ENCODE results near the gene PTPN11. TPM values are rescaled to one million over a fixed set of nuclear protein-coding genes. Genes with fewer than 3 reads are reported as not detected.
"Not testable (repeated sequence)": the region's sequence is repeated elsewhere in the genome, so short reads cannot be mapped to it uniquely, and the experiment has no call there.

The PTPN11 gene
- total RNA-seq, 1 experiment from 2014 or later: 53.4 TPM

GRCh38 chr12:112401054-112401453 is 17.7 kb upstream of the PTPN11 start:
- Histone ChIP-seq H3K27me3 (ENCODE audit: control insufficient read depth, insufficient read depth, low read length) (no peaks in the 10 kb centered on the region), H3K4me3 (ENCODE audit: insufficient read depth, low read depth, low read length) (no peak overlapping the region), H3K36me3 (replicated peaks; ENCODE audit: control insufficient read depth, insufficient read depth, low read length) (peaks cover 14% of the 10 kb centered on the region)
- DNase-seq: no peak

GRCh38 chr12:112401903-112402498 is 16.7 kb upstream of the PTPN11 start:
- Histone ChIP-seq H3K4me3 (ENCODE audit: insufficient read depth, low read depth, low read length) (no peak overlapping the region), H3K27me3 (ENCODE audit: control insufficient read depth, insufficient read depth, low read length) (no peaks in the 10 kb centered on the region), H3K36me3 (replicated peaks; ENCODE audit: control insufficient read depth, insufficient read depth, low read length) (peaks cover 22% of the 10 kb centered on the region)
- no peak for DNase-seq

GRCh38 chr12:112406519-112407488 is 11.9 kb upstream of the PTPN11 start:
- no peak for DNase-seq
- H3K36me3 ChIP-seq (replicated peaks; ENCODE audit: control insufficient read depth, insufficient read depth, low read length): peaks cover 34% of the 10 kb centered on the region

GRCh38 chr12:112407683-112408082 is 11.1 kb upstream of the PTPN11 start:
- H3K36me3 ChIP-seq (replicated peaks; ENCODE audit: control insufficient read depth, insufficient read depth, low read length): peaks cover 34% of the 10 kb centered on the region
- DNase-seq; H3K27me3 ChIP-seq (ENCODE audit: control insufficient read depth, insufficient read depth, low read length); H3K4me3 ChIP-seq (ENCODE audit: insufficient read depth, low read depth, low read length): not testable (repeated sequence)

More at GRCh38 chr12:112406519-112407488, 11.9 kb upstream of the PTPN11 start:
- Histone ChIP-seq H3K27me3 (ENCODE audit: control insufficient read depth, insufficient read depth, low read length) (no peaks in the 10 kb centered on the region), H3K4me3 (ENCODE audit: insufficient read depth, low read depth, low read length) (no peak overlapping the region)

GRCh38 chr12:112408621-112409020 is 10.1 kb upstream of the PTPN11 start:
- peaks cover 34% of the 10 kb centered on the region for H3K36me3 ChIP-seq (replicated peaks; ENCODE audit: control insufficient read depth, insufficient read depth, low read length)
- no peaks in the 10 kb centered on the region for H3K27me3 ChIP-seq (ENCODE audit: control insufficient read depth, insufficient read depth, low read length)
- peak overlapping the region; percentile 98 for H3K4me3 ChIP-seq (ENCODE audit: insufficient read depth, low read depth, low read length)
- DNase-seq: no peak

GRCh38 chr12:112409064-112409905 is 9.5 kb upstream of the PTPN11 start, which contains the start of gene RPL6:
Gene RPL6, minus strand, starts transcription at chr12:112409605. Its CDS starts 949 bp downstream, at chr12:112408656.
- peak; percentile 84 for DNase-seq
- Histone ChIP-seq H3K27me3 (ENCODE audit: control insufficient read depth, insufficient read depth, low read length) (no peaks in the 10 kb centered on the region), H3K4me3 (ENCODE audit: insufficient read depth, low read depth, low read length) (peak within 1 kb of the TSS; percentile 98), H3K36me3 (replicated peaks; ENCODE audit: control insufficient read depth, insufficient read depth, low read length) (peaks cover 34% of the 10 kb centered on the region)

GRCh38 chr12:112409906-112410244 is 8.9 kb upstream of the PTPN11 start:
- H3K36me3 ChIP-seq (replicated peaks; ENCODE audit: control insufficient read depth, insufficient read depth, low read length): peaks cover 29% of the 10 kb centered on the region
- H3K4me3 ChIP-seq (ENCODE audit: insufficient read depth, low read depth, low read length): no peak overlapping the region

GRCh38 chr12:112413855-112414625 is 4.7 kb upstream of the PTPN11 start:
- no peaks in the 10 kb centered on the region for H3K36me3 ChIP-seq (replicated peaks; ENCODE audit: control insufficient read depth, insufficient read depth, low read length)

More at GRCh38 chr12:112409906-112410244, 8.9 kb upstream of the PTPN11 start:
- H3K27me3 ChIP-seq (ENCODE audit: control insufficient read depth, insufficient read depth, low read length): no peaks in the 10 kb centered on the region
- no peak for DNase-seq

GRCh38 chr12:112415457-112415856 is 3.3 kb upstream of the PTPN11 start:
- not testable (repeated sequence) for H3K27me3 ChIP-seq (ENCODE audit: control insufficient read depth, insufficient read depth, low read length); H3K36me3 ChIP-seq (replicated peaks; ENCODE audit: control insufficient read depth, insufficient read depth, low read length); H3K4me3 ChIP-seq (ENCODE audit: insufficient read depth, low read depth, low read length); DNase-seq

More at GRCh38 chr12:112413855-112414625, 4.7 kb upstream of the PTPN11 start:
- H3K4me3 ChIP-seq (ENCODE audit: insufficient read depth, low read depth, low read length): no peak overlapping the region
- no peaks in the 10 kb centered on the region for H3K27me3 ChIP-seq (ENCODE audit: control insufficient read depth, insufficient read depth, low read length)
- DNase-seq: no peak

GRCh38 chr12:112418273-112418607 is 507 bp upstream of the PTPN11 start:
- no peaks in the 10 kb centered on the region for H3K27me3 ChIP-seq (ENCODE audit: control insufficient read depth, insufficient read depth, low read length)
- peak overlapping the region; percentile 95 for H3K4me3 ChIP-seq (ENCODE audit: insufficient read depth, low read depth, low read length)
- no peak for DNase-seq
- H3K36me3 ChIP-seq (replicated peaks; ENCODE audit: control insufficient read depth, insufficient read depth, low read length): no peaks in the 10 kb centered on the region

- H3K36me3 ChIP-seq (replicated peaks; ENCODE audit: control insufficient read depth, insufficient read depth, low read length): no peaks in the 10 kb centered on the region
- DNase-seq: no peak
- no peaks in the 10 kb centered on the region for H3K27me3 ChIP-seq (ENCODE audit: control insufficient read depth, insufficient read depth, low read length)
- H3K4me3 ChIP-seq (ENCODE audit: insufficient read depth, low read depth, low read length): peak overlapping the region; percentile 95
Measured at GRCh38 chr12:112419297-112420133, 768 bp downstream of the PTPN11 start.

- Histone ChIP-seq H3K36me3 (replicated peaks; ENCODE audit: control insufficient read depth, insufficient read depth, low read length) (no peaks in the 10 kb centered on the region), H3K4me3 (ENCODE audit: insufficient read depth, low read depth, low read length) (no peak overlapping the region), H3K27me3 (ENCODE audit: control insufficient read depth, insufficient read depth, low read length) (no peaks in the 10 kb centered on the region)
- no peak for DNase-seq
Measured at GRCh38 chr12:112420740-112421139, 2.0 kb downstream of the PTPN11 start.

- Histone ChIP-seq H3K4me3 (ENCODE audit: insufficient read depth, low read depth, low read length) (no peak overlapping the region), H3K36me3 (replicated peaks; ENCODE audit: control insufficient read depth, insufficient read depth, low read length) (no peaks in the 10 kb centered on the region), H3K27me3 (ENCODE audit: control insufficient read depth, insufficient read depth, low read length) (no peaks in the 10 kb centered on the region)
- DNase-seq: no peak
Measured at GRCh38 chr12:112421363-112421762, 2.6 kb downstream of the PTPN11 start.
